HG03439 (cell line): ENCODE data around the gene GPR21.
A peak's percentile ranks its signal among the peaks of the same experiment; 100 is the strongest.

ENCODE experiments used
- ATAC-seq: cut with Tn5 transposase; IDR thresholded peaks from one replicate; pipeline ENCODE4 v1.9.1; 2021; ENCODE audit warnings: mild to moderate bottlenecking, moderate library complexity; ENCODE audit not compliant: unreplicated experiment

GPR21 gene, protein sequence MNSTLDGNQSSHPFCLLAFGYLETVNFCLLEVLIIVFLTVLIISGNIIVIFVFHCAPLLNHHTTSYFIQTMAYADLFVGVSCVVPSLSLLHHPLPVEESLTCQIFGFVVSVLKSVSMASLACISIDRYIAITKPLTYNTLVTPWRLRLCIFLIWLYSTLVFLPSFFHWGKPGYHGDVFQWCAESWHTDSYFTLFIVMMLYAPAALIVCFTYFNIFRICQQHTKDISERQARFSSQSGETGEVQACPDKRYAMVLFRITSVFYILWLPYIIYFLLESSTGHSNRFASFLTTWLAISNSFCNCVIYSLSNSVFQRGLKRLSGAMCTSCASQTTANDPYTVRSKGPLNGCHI

GRCh38 chr9:123033352-123033751 lies at the start of gene GPR21:
Gene GPR21 (plus strand): TSS chr9:123033667. CDS start chr9:123034567, 900 bp downstream.
- ATAC-seq: no peak

GRCh38 chr9:122986010-122986409 lies 47.5 kb upstream of the GPR21 start:
- ATAC-seq: no peak

- ATAC-seq: no peak
Measured at GRCh38 chr9:122988141-122988540, 45.3 kb upstream of the GPR21 start.

- peak; percentile 61 for ATAC-seq
Measured at GRCh38 chr9:122988920-122989621, 44.4 kb upstream of the GPR21 start.

DNA sequence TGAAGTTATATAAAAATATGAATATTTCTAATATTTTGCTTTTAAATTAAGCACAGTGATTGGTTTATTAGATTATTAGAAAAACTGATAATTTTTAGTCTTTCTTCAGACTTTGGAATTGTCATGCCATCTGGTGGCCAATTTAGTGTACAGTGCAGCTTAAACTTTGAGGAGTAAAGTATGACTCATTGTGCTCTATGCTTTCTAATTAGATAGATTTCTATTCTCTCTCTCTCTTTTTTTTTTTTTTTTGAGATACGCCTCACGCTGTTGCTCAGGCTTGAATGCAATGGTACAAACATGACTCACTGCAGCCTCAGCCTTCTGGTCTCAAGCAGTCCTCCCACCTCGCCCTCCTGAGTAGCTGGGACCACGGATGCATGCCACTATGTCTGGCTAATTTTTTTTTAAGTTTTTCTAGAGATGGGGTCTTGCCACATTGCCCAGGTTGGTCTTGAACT lies 42.1 kb upstream of the GPR21 start:
- no peak for ATAC-seq

- no peak for ATAC-seq
Measured at GRCh38 chr9:122996586-122996985, 36.9 kb upstream of the GPR21 start.

DNA sequence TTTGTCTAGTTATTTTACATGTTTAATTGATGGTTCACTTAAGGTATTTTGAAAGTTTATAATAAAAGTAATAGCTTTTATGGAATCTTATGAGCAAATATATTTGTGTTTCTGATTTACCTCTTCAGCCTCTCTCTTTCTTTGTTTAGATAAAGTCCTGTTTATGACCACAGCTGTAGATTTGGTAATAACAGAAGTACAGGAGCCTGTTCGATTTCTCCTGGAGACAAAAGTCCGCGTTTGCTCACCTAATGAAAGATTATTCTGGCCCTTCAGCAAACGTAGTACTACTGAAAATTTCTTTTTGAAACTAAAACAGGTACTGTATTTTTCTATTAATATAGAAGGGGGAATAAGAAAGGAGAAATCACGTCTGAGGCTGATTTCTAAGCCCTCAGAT lies 35.0 kb upstream of the GPR21 start:
- ATAC-seq: no peak

- no peak for ATAC-seq
Measured at GRCh38 chr9:123000371-123001068, 32.9 kb upstream of the GPR21 start.

- ATAC-seq: no peak
Measured at GRCh38 chr9:123002754-123003153, 30.7 kb upstream of the GPR21 start.

DNA sequence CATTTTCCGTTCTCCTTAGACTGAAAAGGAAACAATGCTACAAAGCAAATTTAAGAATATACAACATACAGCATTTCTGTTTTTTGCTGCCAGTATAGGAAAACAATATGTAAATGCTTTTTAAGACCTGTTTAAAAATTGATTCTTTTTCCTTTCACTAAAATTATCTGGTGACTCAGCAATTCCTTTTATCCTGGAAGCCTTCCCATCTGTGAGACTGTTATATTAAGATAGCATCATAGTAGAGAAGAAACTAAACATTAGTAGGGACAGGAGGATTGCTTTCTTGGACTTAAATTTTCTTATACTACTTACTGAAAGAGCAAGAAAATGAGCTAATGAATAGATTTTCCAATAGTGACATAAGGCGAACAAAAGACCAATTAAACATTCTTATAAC lies 30.0 kb upstream of the GPR21 start:
- no peak for ATAC-seq

GRCh38 chr9:123005964-123006363 lies 27.5 kb upstream of the GPR21 start:
- ATAC-seq: no peak

GRCh38 chr9:123007269-123007668 lies 26.2 kb upstream of the GPR21 start:
- ATAC-seq: no peak

DNA sequence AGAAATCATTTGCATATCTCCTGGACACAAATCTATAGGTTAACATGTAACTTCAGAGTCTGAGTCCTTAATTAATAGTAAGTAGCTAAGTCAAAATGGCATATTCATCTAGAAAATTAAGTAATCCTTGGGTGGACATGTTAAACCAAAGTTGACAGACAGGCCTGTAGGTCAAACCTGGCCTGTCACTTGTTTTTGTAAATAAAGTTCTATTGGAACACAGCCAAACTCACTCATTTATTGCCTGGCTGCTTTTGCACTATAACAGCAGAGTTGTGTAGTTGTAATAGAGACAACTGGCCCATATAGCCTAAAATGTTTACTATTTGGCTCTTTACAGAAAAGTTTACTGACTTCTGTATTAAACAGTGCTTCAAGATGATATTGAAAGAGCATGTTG lies 24.6 kb upstream of the GPR21 start:
- ATAC-seq: no peak

GRCh38 chr9:123011380-123011779 lies 22.1 kb upstream of the GPR21 start:
- ATAC-seq: no peak

DNA sequence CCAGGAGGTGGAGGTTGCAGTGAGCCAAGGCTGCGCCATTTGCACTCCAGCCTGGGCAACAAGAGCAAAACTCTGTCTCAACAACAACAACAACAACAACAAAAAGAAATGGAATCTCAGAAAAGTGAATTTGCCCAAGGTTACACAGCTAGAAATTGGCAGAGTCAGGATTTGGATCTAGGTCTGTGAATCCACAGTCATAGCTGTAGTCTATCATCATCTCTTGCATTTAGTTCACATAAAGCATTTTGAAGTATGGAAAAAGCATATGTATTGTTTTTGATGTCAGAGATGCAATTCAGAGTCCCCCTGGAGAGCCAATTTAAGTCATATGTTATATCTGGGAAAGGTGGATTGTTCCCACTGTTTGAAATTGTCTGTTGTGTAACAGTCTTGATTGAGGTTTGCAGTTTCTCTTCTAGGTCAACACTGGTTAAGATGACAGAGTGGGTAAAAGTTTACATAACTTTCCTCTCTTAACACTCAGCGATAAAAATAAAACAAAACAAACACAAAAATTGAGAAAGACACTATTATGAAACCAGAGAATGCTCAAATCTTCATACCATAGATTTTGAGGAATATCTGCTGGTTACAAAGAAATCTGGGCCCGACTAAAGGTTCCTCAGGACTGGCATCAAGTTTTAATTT lies 21.5 kb upstream of the GPR21 start:
- ATAC-seq: no peak

- no peak for ATAC-seq
Measured at GRCh38 chr9:123016631-123017030, 16.8 kb upstream of the GPR21 start.

- ATAC-seq: no peak
Measured at GRCh38 chr9:123020796-123021195, 12.7 kb upstream of the GPR21 start.

DNA sequence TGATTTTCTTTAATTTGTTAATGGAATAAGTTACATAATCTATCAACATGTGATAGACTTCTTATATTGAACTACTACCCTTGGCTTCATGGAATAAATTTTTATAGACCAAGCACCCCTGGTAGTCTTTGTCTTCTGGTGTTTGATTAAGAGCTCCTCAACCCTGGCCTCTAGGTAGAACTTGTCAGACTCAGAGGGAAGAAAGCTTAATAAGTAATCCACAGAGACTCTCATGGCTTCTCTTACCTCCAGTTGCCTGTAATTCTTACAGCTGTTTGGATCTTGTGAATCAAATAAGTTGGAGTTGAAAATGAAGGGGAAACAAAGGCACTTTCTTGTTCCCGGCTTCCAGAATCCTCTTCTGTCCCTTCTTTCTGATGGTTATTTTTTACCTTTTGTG lies 7.0 kb upstream of the GPR21 start:
- ATAC-seq: no peak

- ATAC-seq: no peak
Measured at GRCh38 chr9:123027517-123027916, 6.0 kb upstream of the GPR21 start.

GRCh38 chr9:123028136-123028535 lies 5.3 kb upstream of the GPR21 start:
- ATAC-seq: no peak

DNA sequence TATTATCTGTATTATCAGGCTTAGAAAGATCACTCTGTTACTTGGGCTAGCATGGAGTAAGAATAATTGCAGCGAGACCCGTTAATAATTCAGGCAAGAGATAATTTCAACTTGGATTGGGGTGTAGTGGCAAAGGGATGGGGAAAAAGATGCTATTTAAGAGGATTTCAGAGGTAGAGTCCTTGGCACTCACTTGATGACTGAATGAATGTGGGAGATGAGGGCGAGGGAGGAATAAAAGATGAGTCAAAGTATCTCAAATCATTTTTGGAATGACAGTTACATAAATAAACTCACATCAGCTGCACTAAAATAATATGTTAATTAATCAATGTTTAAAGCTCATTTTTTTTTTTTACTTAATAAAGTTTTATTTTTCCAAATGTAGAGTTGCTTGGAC lies 4.5 kb upstream of the GPR21 start:
- no peak for ATAC-seq
